HG03103 (cell line): Measurements from ENCODE around the gene TSPAN15.

Source experiments
- ATAC-seq: cut with Tn5 transposase; IDR thresholded peaks from one replicate; pipeline ENCODE4 v1.9.1; 2021; ENCODE audit warnings: low read depth; ENCODE audit not compliant: unreplicated experiment

The TSPAN15 gene

DNA sequence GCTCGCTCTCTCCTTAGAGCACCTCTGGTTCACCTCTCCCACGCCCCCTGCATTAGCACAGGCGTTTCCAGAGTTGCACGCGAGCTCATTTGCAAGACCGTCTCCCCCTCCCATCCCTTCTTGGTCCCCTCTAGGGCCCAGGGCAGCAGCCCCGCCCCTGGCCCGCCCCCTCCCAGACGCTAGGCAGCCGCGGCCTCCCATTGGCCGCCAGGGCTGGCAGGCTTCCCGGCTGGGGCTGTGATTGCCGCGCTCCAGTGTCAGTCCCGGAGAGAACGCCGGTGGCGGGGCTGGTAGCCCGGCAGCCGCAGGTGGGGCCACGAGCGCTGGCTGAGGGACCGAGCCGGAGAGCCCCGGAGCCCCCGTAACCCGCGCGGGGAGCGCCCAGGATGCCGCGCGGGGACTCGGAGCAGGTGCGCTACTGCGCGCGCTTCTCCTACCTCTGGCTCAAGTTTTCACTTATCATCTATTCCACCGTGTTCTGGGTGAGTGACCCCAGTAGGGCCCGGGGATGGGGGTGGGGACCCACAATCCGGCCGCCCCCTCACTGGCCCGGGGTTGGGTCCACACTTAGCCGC is at the start of gene TSPAN15:
Gene TSPAN15, plus strand, starts transcription at position 257 of the 575 bp plus-strand sequence. Its CDS starts 130 bp downstream, at position 387.
- peak; percentile 76 for ATAC-seq

DNA sequence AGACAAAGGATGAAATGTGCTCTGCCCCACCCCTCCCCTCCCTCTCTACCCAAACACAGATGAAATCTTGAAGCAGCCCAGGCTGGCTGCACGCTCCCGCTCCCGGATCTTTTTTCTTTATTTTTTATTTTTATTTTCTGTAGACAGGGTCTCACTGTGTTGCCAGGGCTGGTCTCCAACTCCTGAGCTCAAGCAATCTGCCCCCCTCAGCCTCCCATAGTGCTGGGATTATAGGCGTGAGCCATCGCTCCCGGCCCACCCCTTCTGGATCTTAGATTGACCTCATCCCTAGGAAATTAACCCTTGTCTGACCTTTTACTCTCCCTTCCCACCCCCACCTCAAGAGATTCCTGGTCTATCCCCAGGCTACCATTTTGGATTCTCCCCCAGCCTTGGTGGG is 48.9 kb upstream of the TSPAN15 start:
- ATAC-seq = no peak

DNA sequence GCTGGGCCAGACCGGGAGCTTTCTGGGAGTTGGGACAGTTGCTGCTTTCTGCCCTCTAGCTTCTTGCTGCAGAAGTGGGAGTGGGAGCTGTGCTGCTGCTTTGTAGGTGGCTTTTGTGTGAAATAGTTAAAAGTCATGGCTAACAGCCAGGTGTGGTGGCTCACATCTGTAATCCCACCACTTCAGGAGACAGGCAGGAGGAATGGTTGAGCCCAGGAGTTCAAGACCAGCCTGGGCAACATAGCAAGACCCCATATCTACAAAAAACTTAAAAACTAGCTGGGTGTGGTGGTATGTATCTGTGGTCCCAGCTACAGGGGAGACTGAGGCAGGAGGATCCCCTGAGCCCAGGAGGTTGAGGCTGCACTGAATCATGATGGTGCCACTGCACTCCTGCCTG is 48.2 kb upstream of the TSPAN15 start:
- ATAC-seq = no peak

DNA sequence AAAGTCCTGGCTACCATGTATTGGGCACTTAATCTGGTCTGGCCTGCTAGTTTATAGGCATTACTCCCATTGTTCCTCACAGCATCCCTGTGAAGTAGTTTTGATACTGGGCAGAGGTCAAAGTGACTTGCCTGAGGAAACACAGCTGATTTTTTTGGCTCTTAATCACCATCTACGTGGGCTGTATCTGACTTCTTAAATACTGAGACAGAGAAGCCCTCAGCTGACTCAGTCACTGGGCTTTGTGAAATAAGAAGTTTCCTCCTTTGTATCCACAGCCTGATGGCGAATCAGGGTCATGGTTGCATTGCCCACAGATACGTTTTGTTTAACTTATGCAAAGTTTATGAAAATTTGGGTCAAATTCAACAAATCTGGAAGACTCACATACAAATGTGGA is 47.7 kb upstream of the TSPAN15 start:
- ATAC-seq = no peak

DNA sequence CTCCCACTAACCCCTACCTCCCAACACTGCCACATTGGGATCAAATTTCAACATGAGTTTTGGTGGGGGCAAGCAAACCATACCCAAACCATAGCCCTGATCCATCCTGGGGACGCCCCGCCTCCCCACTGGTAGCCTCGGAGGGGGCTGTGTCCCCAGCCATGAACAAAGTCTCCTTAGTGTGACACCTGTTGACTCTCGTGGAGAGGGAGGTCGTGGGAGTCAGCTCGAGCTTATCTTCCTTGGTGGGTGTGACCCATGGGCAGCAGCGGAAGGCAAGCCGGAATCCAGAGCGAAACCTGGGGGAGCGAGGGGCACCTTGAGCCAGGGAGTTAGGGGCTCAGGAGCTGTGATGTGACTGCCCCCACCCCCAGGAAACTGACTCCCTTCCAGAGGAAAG is 46.5 kb upstream of the TSPAN15 start:
- ATAC-seq = no peak

DNA sequence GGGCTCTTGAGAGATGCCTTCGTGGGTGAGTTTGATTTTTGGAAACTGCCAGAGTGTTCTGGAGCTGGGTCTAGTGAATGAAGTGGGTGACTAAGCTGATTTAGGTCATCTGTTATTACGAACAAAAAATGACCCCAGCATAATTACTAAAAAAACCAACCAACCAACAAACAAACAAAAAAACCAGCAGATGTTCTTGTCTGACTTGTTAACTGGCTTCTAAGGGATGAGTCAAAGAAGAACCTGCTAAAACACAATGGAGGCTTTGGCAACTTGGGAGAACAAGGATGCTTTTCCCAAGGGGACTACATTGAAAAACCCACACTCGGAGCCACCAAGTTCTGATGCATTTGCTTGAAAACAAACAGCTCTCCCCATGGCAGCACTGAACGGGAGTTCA is 46.0 kb upstream of the TSPAN15 start:
- no peak for ATAC-seq

DNA sequence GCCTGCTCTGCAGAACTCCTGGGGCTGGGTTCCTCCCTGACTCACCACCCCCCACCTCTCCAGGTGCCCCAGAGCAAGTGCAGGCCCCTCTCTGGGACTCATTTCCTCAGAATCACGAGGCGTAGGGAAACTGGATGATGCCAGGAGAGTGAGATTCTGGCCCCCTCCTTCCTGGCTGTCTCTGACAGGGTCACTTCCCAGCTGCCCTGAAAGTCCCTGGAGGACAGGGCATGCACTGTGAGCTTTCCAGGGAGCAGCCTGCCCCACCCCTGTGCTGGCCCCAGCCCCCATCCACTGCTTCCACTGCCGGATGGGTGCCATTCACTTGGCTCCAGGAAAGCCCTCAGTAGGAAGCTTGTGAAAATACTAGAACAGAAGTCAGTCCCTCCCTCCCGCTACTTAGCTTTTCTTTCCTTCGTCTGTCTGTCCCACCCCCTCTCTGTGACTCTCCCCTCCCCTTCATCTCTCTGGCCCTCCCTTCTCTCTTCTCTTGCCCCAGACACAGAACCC is 44.9 kb upstream of the TSPAN15 start:
- ATAC-seq = no peak

DNA sequence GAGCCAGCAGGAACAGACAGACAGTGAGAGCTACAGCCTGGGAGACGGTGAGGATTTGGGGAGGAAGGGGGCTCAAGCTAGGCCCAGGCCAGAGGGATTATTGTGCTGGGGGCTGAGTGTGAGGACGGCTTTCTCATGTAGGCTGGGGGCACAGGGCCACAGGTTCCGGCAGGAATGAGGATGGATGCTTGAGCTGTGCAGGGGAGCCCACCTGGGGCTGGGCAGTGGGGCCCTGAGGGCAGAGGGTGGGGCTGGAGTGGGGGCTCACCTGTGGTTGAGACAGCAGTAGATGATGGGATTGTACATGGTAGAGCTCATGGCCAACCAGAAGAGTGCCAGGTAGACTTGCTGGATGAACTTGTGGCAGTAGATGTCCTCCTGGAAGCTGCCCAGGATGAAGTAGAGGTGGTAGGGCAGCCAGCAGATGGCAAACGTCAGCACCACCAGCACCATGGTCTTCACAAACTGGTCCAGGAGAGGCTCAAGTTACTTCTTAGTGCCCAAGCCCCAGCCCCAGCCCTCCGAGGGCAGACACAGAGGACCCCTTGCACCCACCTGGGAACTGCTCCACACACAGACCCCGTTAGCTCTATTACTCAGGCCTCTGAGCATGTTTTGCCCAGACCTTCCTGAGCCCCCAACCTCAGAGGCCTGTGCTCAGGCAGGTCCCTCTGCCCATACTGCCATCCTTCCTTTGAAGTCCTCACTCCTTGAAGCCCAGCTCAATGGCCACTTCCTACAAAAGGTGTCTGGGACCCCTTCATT is 44.3 kb upstream of the TSPAN15 start:
- ATAC-seq = no peak

DNA sequence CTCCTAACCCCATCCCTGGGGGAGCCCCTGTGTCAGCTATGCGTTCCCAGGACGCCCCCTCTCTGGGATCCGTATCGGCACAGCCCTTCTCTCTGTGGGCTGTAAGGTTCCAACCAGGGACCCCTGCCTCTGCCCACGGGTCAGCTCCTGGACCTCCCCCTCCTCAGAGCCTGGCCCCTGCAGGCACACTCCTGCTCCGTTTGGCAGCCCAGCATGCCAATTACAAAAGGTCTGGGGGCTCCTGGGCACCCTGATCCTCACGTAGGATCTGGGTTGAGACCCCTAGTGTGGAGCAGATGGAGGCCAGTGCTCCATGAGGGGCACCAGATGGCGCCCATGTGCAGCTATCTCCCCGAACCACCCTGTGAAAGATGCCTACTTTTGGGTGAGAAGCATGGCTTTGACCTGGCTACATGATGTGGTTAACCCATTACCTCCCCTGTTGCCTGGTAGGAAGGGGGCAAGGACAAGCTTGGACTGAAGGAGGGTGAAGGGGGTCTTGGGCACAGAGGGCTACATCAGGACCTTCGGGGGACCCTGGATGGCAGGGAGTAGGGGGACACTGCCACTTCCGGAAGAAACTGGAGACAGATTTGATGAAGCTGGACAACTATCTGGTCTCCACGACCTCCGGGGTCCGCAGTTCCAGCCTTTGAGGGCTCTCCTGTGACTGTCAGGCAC is 43.5 kb upstream of the TSPAN15 start:
- no peak for ATAC-seq

DNA sequence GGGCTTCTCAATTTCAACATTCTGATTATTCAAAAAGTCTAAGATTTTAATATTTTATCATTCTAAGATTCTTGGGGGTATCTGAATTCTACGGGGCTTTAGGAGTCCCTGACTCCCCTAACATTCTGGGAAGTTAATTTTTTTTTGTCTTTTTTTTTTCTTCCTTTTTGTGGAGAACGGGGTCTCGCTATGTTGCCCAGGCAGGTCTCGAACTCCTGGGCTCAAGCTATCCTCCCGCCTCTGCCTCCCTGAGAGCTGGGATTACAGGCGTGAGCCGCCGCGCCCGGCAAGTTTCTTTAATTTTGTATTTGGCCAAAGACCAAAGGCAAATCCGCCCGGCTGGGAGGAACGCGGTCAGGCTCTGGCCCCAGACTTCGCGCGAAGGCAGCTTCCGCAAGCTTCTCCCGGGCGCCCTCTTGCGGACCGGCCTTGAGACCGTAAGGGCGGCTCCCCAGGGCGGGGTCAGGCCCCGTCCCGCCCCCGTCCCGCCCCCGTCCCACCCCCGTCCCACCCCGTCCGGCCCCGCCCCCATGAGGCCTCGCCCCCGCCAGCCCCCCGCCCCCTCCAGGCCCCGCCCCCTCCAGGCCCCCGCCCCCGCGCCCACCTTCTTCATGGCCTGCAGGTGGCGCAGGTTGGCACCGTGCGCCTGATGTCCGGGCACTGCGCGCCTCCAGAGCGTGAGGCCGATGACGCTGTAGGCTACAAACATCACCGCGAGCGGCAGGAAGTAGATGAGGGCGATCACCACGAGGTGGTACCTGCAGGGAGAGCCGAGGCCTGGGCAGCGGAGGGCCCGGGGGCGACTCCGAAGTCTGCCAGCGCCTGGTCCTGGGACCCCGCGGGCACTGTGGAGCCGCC is 42.7 kb upstream of the TSPAN15 start:
- ATAC-seq = peak; percentile 56

DNA sequence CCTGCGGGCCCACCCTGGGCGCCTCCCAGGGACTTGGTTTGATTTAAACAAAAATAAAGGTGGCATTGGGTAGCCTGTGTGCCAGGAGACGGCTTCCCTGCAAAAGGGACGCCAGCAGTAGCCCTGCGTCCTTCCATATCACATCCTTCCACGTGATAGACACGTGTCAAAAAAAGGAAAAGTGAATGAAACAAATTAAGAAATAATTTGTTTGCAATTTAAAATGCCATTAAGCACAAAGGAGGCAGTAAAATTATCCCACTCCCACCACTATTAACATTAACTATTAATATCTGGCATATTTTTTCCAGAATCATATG is 42.1 kb upstream of the TSPAN15 start:
- ATAC-seq = no peak

DNA sequence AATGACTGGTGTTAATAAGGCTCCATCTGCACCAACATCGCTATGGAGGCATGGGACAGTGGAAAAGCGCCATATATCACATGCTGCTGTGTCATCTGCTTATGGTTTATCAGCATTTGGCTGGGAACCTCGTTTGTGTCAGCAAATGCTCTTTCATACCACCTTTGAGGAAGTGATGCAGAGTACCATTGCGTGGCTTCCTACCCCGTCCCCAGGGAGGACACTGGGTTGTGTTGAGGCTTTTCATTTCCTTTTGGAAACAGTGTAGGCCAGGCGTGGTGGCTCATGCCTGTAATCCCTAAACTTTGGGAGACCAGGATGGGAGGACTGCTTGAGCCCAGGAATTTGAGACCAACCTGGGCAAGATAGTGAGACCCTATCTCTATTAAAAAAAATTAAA is 41.3 kb upstream of the TSPAN15 start:
- ATAC-seq = no peak

DNA sequence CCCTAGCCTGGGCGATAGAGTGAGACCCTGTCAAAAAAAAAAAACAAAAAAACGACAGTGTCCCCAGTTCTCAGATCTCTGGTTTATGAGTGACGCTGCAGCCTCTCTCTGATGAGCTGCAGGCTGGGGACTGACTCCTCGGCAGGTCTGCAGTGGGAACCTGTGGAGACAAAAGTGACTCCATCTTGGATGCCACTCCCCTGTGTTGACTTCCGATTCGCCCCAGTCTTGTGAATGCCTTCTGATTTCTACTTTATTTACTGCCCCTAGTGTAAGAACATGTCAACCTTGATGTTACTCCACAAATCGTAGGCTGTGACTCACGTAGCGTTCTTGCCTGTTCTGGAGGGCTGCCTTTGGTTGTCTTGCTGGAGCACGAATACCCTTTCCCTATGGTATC is 40.8 kb upstream of the TSPAN15 start:
- no peak for ATAC-seq

DNA sequence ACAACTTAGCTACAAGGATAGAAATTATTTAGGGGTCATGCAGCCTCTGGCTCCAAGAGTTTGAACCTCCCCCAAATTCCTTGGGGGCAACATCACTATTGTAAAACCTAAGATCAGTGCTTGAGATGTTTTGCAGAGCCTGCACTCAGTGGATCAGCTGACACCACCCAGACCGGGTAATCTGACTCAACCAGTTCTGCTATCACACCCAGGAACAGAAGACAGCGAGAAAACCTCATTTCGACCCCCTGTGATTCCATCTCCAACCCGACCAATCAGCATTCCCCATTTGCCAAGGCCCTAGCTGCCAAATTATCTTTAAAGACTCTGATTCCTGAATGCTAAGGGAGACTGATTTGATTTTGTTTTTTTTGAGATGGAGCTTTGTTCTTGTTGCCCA is 39.8 kb upstream of the TSPAN15 start:
- no peak for ATAC-seq

DNA sequence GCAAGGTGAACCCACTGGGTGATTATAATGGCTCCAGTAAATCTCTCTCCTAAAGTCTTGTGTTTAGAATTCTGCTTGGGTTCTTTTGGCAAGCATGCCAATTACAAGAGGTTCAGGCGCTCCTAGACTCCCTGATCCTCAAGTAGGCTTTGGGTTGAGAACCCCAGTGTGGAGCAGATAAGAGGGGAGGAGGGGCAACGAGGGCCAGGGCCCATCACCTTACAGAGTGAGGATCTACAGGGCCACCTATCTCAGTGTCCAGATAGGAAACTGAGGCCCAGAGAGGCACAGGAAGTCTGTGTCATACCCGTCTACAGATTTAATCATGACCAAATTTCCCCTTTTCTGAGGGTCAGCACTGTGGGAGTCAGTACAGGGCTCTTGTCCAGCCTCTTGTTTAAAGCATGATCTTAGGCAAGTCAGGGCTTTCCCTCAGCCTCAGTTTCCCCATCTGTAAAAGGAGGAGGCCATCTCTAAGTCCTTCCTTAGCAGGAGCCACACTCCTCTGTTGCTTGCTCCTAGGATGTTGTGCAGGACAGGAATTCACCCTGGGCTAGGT is 39.0 kb upstream of the TSPAN15 start:
- no peak for ATAC-seq

DNA sequence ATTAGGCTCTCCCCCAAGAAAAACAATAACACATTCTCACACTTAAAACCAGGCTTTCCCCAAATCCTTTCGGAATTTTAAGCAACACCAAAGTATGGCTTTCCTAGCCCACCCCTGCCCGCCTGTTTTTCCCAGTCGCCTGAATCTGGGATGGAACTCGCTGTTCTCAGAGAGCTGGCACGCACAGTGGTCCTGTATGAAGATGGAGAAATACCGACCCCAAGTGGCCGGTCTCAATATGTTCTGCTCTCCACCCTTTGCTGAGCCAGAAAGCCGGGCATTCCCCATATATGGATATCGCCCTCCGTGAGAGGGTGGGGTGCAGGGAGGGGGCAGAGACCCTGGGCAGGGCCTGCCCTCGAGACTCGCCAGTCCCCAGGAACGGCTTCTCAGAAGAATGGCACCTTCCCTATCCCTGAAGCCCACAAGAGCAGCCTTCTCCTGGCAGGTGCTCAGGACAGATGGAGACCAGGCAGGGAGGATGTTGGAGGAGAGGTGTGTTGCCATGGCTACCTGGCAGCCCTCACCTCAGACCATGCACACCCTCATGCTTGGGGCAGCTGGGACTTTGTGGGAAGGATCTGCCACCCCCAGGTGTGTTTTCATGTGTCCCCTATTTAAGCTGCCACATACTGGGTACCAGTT is 37.9 kb upstream of the TSPAN15 start:
- ATAC-seq = no peak

DNA sequence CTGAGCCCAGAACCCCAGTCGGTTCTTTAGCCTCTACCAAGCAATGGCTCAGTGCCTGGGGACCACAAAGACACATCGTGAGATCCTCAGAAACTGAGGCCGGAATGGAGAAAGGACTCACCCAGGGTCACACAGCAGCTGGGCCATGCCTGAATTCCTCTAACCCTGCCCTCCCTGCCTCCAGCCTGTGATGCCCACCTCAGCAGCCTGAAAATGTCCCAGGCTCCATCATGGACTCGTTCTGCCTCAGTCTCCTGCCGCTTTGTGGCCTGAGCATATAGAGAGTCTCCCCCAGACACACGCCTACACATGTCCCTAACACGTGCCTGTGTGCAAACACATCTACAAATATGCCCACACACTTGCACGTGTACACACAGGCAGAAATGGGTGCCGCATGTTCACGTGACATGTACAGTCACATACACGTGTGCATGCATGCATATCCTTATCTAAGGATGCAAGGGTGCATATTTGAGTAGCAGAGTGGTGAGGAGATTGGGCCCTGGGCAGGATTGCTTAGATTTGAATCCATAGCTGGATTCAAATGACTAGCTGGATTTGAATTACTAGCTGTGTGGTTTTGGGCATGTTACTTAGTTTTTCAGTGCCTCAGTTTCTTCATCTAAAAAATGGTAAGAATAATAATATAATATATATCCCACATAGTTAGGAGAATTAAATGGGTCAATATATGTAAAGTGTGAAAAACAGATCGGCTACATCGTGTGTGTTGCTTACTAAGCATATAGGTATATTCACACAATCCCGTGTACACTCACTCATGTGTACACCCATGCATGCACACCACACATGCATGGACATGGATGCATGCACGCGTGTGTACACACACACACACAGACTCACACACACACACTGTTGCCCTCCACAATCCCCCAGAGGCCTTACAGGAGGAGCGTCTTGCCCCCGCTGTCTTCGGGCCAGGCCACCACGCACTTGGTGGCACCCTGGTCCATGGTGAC is 36.9 kb upstream of the TSPAN15 start:
- no peak for ATAC-seq

DNA sequence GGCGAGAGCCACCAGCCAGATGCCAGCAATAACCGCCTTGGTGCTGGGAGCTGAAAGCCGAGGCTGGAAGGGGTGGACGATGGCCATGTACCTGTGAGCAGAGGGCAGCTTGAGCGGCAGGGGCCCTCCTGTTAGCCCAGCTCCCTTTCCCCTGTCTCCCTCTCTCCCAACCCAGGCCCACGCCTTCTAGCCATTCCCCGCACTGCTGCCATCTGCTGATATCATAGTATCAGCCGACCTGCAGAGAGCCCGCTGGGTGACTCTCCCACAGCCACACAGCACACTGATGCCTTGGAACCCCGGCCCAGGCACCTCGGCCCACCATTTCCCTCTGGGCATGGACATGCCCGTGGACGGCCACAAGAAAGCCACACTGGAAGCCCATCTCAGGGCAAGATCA is 36.2 kb upstream of the TSPAN15 start:
- ATAC-seq = no peak

DNA sequence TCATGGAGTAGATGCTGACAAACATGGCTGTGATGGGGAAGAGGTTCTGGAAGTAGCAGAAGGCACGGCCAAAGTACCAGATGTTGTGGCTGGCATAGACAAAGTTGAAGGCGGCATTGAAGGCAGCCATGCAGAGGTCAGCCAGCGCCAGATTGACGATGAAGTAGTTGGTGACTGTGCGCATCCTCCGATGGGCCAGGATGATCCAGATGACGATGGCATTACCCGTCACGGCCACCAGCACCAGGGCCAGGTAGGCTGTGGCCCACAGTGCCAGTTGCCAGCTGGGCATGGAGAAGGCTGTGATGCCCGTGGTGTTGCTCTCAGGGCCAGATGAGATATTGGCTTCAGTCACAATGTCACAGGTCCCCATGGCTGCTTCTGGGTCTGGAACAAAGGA is 35.3 kb upstream of the TSPAN15 start:
- no peak for ATAC-seq
